D341Med (cell line): Measurements from ENCODE around the gene PTPN23.
A peak's percentile ranks its signal among the peaks of the same experiment; 100 is the strongest.
"Not testable (repeated sequence)": the region's sequence is repeated elsewhere in the genome, so short reads cannot be mapped to it uniquely, and the experiment has no call there.

Experiments
- DNase-seq: peaks from one replicate; pipeline ENCODE4 v3.0.0; 2012; ENCODE audit warnings: low spot score

Gene PTPN23, protein sequence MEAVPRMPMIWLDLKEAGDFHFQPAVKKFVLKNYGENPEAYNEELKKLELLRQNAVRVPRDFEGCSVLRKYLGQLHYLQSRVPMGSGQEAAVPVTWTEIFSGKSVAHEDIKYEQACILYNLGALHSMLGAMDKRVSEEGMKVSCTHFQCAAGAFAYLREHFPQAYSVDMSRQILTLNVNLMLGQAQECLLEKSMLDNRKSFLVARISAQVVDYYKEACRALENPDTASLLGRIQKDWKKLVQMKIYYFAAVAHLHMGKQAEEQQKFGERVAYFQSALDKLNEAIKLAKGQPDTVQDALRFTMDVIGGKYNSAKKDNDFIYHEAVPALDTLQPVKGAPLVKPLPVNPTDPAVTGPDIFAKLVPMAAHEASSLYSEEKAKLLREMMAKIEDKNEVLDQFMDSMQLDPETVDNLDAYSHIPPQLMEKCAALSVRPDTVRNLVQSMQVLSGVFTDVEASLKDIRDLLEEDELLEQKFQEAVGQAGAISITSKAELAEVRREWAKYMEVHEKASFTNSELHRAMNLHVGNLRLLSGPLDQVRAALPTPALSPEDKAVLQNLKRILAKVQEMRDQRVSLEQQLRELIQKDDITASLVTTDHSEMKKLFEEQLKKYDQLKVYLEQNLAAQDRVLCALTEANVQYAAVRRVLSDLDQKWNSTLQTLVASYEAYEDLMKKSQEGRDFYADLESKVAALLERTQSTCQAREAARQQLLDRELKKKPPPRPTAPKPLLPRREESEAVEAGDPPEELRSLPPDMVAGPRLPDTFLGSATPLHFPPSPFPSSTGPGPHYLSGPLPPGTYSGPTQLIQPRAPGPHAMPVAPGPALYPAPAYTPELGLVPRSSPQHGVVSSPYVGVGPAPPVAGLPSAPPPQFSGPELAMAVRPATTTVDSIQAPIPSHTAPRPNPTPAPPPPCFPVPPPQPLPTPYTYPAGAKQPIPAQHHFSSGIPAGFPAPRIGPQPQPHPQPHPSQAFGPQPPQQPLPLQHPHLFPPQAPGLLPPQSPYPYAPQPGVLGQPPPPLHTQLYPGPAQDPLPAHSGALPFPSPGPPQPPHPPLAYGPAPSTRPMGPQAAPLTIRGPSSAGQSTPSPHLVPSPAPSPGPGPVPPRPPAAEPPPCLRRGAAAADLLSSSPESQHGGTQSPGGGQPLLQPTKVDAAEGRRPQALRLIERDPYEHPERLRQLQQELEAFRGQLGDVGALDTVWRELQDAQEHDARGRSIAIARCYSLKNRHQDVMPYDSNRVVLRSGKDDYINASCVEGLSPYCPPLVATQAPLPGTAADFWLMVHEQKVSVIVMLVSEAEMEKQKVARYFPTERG (N-terminal part only)

GRCh38 chr3:47380601-47381316 lies at the start of gene PTPN23:
Gene PTPN23, plus strand, starts transcription at chr3:47381021. Its CDS starts 76 bp downstream, at chr3:47381097.
- DNase-seq: peak; percentile 99

GRCh38 chr3:47333907-47334306 lies 46.9 kb upstream of the PTPN23 start:
- no peak for DNase-seq

DNA sequence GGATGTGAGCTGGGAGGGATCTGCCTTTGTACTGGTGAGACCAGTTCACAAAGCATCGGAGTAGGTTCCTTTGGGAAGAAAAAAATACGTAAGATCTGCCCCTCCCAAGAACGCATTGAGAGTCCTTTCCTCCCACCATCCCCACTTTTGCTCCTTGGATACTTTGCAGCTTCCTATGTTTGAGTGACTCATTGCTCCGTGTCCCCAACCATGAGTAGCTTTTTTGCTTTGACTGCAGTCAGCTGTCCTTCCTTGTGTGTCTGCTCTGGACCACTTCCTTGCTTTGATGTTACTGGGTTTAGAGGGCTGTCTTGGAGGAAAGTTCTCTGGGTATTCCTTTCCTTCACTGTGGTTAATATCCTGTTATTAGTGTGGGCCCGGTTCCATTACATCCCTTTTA lies 43.2 kb upstream of the PTPN23 start:
- DNase-seq: no peak

GRCh38 chr3:47339951-47340350 lies 40.9 kb upstream of the PTPN23 start:
- no peak for DNase-seq

GRCh38 chr3:47340866-47341265 lies 40.0 kb upstream of the PTPN23 start:
- DNase-seq: no peak

DNA sequence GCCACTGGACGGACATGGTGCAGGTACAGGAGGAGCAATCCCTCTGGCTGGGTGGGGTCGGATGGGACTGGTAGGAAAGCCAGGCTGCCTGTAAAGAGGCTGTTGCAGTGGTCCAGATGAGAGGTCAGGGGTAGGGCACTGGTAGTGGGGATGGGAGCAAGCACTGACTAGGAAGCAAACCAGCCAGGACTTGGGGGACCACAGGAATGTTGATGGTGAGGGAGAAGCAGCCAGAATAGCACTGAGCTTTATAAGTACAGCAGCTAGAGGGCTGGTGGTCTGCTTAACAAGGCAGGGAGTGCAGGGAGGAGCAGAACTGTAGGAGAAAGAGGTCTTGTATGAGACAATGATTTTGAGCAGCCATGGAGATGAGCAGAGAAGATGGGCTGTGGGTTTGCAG lies 38.7 kb upstream of the PTPN23 start:
- DNase-seq: no peak

- no peak for DNase-seq
These were observed 38.0 kb upstream of the PTPN23 start for GRCh38 chr3:47342812-47343211.

GRCh38 chr3:47343471-47343971 lies 37.3 kb upstream of the PTPN23 start:
- DNase-seq: no peak

- no peak for DNase-seq
These were observed 35.9 kb upstream of the PTPN23 start for GRCh38 chr3:47344971-47345370.

- no peak for DNase-seq
These were observed 33.5 kb upstream of the PTPN23 start for GRCh38 chr3:47347217-47347801.

DNA sequence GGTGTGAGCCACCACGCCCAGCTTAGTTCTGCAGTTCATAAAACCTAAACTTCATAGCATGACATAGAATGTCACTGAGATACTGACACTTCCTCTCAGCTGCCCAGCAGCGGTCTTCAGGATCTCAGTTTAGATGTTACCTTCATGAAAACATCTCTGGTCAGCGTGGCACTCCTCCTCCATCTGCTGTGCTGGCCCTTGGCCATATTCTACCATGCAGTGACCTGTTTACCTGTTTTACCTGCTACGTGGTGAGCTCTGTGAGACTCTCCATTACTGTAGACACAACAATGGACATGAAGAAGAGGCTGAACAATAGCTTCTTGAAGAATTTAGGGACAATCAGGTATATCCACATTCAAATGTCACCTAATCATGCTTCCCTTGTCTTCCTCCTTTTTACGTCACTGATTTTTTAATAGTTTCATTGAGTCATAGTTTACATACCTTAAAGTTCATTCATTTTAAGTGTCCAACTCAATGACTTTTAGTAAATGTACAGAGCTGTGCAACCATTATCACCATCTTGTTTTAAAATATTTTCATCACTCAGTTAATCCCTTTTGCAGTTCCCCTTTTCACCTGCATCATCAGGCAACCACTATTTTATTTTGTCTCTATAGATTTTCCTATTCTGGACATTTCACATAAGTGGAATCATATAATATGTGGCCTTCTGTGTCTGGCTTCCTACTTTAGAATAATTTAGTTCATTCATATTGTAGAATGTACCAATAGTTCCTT lies 32.2 kb upstream of the PTPN23 start:
- no peak for DNase-seq

GRCh38 chr3:47355010-47355409 lies 25.8 kb upstream of the PTPN23 start:
- peak; percentile 10 for DNase-seq

- DNase-seq: peak; percentile 24
These were observed 24.6 kb upstream of the PTPN23 start for GRCh38 chr3:47356201-47356600.

- DNase-seq: no peak
These were observed 21.5 kb upstream of the PTPN23 start for GRCh38 chr3:47359323-47359722.

DNA sequence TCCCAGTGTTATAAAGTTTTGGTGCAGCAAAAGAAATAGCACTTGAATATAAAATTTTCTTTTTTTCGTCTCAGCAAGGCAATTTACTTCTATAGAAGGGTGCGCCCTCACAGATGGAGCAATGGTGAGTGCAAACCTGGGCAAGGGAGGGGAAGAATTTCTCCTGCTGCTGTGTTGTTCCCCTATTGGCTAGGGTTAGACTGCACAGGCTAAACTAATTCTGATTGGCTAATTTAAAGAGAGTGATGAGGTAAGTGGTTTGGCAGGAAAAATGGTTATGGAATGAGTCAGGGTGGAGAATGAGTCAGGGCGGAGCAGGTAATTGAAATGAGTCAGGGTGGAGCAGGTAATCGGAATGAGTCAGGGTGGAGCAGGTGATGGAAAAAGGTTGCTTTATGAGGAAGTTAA lies 20.7 kb upstream of the PTPN23 start:
- DNase-seq: not testable (repeated sequence)

DNA sequence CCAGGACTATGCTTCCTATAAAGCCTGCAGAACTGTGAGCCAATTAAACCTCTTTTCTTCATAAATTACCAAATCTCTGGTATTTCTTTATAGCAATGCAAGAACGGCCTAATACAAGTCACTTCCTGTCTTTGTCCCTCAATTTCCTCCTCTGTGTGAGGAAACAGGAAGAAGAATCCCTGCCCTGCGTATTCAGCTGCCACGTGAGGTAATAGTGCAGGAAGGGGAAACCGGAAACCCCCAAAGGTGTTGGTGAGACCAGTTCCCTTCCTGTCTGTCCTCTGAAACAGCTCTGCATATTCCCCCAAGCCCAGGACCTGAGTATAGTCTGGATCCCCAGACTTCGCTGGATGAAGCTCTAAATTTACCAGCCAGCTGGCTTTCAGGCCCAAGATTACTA lies 18.1 kb upstream of the PTPN23 start:
- no peak for DNase-seq

DNA sequence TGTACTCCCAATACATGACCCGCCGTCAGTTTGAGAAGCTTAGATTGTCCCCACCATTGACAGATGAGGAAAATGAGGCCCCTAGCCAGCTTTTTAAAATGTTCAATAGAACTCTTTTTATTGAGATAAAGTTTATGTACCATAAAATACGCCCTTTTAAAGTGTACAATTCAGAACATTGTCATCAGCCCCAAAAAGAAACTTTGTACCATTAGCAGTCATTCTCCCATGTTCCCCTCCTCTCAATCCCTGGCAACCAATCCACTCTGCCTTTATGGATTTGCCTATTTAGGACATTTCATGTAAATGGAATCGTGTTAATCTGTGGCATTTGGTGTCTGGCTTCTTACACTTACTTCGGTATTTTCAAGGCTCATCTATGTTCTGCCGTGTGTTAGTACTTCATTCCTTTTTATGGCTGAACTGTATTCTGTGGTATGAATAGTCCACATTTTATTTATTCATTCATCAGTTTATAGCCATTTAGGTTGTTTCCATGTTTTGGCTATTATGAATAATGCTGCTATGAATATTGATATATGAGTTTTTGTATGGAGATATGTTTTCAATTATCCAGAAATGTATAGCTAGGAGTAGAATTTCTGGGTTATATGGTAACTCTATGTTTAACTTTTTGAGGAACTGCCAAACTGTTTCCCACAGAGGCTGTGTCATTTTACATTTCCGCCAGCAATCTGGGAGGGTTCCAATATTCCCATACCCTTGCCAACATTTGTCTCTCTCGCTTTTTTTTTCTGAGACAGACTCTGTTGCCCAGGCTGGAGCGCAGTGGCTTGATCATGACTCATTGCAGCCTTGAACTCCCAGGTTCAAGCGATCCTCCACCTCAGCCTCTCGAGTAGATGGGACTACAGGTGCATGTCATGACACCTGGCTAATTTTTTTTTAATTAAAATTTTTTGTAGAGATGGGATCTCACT lies 15.3 kb upstream of the PTPN23 start:
- DNase-seq: no peak

DNA sequence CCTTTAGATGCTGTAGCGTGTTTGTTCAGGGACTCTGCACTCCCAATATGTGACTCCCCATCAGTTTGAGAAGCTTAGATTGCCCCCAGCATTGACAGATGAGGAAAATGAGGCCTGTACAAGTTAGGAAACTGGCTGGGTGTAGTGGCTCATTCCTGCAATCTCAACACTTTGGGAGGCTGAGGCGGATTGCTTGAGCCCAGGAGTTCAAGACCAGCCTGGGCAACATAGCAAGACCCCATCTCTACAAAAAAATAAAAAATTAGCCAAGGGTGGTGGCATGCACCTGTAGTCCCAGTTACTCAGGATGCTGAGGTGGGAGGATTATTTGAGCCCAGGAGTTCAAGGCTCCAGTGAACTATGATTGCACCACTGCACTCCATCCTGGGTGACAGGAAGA lies 14.0 kb upstream of the PTPN23 start:
- DNase-seq: no peak

- DNase-seq: no peak
These were observed 13.2 kb upstream of the PTPN23 start for GRCh38 chr3:47367631-47368030.
